Superior temporal gyrus (tissue), 1 donor: ENCODE measurements around the gene ANKRD34C.
A peak's percentile ranks its signal among the peaks of the same experiment; 100 is the strongest.
"Not testable (repeated sequence)": the region's sequence is repeated elsewhere in the genome, so short reads cannot be mapped to it uniquely, and the experiment has no call there.

Source experiments
- DNase-seq: peaks from one replicate; pipeline ENCODE4 v3.0.0-alpha.2; 2016; ENCODE audit errors: extremely low spot score

Gene ANKRD34C

GRCh38 chr15:79310985-79311900 is 28.7 kb downstream of the ANKRD34C start, which contains the start of gene TMED3:
Gene TMED3, plus strand, starts transcription at chr15:79311112. Its CDS starts 138 bp downstream, at chr15:79311250.
- peak; percentile 73 for DNase-seq

- DNase-seq = no peak
Measured at GRCh38 chr15:79311901-79312553, 29.5 kb downstream of the ANKRD34C start.

- DNase-seq = no peak
Measured at GRCh38 chr15:79314186-79314585, 31.7 kb downstream of the ANKRD34C start.

DNA sequence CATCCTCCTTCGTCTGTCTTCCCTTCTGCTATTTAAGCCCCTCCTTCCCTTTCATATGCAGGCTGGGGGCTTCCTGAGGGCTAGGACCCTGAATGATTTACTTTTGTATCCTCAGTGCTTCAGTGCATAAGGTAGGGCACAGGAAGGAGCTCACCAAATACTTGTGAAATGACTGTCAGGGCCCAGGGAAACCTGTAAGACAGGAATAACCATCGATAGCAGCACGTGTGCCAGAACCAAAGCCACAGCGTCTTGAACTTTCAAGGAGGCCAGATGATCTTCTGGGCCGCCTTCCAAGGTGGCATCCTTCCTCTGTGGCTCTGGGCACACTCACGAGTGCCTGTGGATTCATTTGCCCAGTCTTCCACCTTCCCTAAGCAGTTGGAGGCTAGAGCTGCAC is 32.3 kb downstream of the ANKRD34C start:
- no peak for DNase-seq

DNA sequence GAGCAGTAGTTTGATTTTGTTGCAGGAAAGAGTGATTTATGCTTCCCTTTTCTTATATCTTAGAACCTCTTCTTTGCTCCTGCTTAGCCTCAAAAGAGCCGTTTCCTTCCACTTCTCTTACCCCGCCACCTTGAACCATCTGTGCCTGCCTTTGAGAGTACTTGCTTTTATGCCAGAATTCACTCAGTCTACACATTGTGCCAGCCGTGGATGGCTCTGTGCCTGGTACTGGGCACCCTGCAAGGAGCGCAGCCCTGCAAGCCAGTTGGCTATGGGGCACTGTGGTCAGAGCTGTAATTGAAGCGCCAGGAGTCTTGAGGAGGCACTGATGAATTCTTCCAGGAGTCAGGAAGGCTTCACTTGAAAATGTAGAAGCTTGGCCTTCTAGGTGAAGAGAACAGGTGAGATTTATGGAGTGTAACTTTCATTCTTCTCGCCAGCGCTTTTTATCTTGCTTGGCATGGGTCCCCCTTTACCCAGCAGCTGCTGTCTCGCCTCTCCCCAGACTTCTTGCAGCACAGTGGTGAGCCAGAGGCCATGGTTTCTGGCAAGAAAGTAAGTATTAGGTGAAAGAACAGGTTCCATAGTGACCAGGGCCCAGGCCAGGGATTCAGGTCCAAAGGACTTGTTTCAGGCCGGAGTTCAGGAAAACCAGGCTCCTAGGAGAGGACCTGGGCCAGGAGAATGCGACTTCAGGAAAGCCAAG is 33.3 kb downstream of the ANKRD34C start:
- peak; percentile 55 for DNase-seq

- DNase-seq = no peak
Measured at GRCh38 chr15:79316864-79317263, 34.3 kb downstream of the ANKRD34C start.

- DNase-seq = not testable (repeated sequence)
Measured at GRCh38 chr15:79319973-79320372, 37.5 kb downstream of the ANKRD34C start.

DNA sequence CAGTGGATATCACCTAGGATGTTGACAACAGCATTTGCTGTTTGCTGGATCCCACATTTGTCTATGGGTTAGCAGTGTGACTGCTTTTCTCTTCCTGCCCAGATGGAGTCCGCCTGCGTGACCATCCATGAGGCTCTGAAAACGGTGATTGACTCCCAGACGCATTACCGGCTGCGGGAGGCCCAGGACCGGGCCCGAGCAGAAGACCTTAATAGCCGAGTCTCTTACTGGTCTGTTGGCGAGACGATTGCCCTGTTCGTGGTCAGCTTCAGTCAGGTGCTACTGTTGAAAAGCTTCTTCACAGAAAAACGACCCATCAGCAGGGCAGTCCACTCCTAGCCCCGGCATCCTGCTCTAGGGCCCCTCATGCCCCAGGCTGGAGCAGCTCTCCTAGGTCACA is 39.4 kb downstream of the ANKRD34C start:
- DNase-seq = no peak

DNA sequence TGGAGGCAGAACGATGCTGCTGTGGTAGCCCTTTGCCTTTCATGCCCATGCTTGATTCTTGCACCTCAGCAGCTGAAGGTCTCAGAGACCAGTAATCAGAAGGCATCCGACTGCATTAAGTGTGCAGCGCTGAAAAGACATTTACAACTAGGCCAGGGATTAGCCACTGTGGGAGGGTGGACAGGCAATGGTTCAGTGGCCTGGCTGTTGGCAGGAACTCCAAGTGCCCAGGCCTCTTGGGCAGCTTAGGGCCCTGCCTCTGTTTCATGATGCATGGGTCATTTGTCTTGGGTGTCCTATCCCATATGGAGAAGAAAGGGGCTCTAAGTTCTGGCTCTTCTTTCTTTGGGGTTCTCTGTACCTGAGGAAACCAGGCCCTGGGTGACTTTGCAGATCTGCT is 39.8 kb downstream of the ANKRD34C start:
- DNase-seq = no peak

- no peak for DNase-seq
Measured at GRCh38 chr15:79322945-79323344, 40.4 kb downstream of the ANKRD34C start.

GRCh38 chr15:79329171-79329611 is 46.7 kb downstream of the ANKRD34C start:
- DNase-seq = no peak
